Measurements from ENCODE around the gene PPP1R13B. TPM values are rescaled to one million over a fixed set of nuclear protein-coding genes. Genes with fewer than 3 reads are reported as not detected.
"Not testable (repeated sequence)": the region's sequence is repeated elsewhere in the genome, so short reads cannot be mapped to it uniquely, and the experiment has no call there.

PPP1R13B gene, protein sequence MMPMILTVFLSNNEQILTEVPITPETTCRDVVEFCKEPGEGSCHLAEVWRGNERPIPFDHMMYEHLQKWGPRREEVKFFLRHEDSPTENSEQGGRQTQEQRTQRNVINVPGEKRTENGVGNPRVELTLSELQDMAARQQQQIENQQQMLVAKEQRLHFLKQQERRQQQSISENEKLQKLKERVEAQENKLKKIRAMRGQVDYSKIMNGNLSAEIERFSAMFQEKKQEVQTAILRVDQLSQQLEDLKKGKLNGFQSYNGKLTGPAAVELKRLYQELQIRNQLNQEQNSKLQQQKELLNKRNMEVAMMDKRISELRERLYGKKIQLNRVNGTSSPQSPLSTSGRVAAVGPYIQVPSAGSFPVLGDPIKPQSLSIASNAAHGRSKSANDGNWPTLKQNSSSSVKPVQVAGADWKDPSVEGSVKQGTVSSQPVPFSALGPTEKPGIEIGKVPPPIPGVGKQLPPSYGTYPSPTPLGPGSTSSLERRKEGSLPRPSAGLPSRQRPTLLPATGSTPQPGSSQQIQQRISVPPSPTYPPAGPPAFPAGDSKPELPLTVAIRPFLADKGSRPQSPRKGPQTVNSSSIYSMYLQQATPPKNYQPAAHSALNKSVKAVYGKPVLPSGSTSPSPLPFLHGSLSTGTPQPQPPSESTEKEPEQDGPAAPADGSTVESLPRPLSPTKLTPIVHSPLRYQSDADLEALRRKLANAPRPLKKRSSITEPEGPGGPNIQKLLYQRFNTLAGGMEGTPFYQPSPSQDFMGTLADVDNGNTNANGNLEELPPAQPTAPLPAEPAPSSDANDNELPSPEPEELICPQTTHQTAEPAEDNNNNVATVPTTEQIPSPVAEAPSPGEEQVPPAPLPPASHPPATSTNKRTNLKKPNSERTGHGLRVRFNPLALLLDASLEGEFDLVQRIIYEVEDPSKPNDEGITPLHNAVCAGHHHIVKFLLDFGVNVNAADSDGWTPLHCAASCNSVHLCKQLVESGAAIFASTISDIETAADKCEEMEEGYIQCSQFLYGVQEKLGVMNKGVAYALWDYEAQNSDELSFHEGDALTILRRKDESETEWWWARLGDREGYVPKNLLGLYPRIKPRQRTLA
- total RNA-seq, result 8.5 and 14.7 TPM in 2 replicates

DNA sequence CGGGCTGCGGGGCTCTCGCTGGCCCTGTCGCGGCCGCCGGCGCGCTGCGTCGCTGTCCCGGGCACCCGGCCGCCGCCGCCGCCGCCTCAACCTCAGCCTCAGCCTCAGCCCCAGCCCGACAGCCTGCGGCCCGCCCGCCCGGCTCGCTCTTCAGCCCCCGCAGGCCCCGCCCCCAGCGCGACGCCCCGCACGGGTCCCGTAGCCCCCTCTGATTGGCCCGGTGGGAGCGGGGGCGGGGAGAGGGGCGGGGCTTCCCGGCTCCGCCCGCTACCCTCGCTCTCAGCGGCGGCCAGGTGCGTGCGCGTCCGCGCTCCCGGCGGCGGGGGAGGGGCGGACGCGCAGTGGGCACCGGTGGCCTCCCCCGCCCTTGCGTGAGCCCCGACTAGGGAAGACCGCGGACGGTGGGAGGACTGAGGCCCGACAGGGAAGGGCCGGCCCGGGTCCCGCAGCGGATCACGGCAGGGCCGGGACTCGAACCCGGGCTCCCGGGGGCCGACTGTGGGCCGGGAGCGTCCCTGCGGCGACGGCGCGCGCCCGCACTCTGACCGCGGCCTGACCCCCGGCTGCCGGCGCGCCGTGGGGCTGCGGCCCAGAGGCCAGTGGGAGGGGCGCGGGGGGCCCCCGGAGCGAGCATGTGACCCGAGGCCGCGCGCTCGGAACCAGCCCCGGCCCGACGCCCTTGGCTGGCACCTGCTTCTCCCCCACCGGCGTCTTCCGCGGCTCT is at the start of gene PPP1R13B:
TSS of gene PPP1R13B (minus strand) at position 125 of the 724 bp plus-strand sequence. CDS start 268 bp downstream, outside the sequence.
- DNase-seq (ENCODE audit: low read depth in 2 of 2), result peak; percentile 88 to 94

DNA sequence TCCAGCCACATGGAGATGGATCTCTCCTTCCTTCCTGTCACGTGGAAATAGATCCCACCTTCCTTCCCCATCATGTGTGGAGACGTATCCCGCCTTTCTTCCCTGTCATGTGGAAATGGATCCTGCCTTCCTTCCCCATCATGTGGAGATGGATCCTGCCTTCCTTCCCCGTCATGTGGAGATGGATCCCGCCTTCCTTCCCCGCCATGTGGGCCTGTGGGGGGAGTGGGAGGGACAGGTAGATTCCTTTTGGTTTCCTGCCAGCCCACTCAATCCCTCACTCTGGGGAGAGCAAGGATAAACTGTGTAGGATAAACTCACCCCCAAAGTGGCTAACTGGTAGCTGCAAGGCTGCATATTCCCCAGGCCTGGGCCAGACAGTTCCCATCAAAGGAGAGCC is 49.2 kb upstream of the PPP1R13B start:
- no peak for DNase-seq (ENCODE audit: low read depth in 2 of 2)

DNA sequence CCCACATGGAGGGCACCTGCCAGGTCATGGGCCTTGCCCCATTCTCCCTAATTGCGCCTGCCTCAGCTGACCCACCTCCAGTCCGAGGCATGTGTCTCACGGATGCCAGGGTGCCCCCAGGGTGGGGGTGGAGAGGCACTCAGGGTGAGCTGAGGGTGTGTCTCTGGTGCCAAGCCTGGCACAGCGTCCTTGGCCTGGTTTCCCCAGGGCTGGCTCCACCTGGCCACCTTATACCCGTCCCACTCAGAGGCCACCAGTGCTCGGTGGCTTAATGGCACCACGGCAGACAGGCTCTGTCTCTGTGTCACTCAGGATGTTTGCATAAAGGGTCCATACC is 47.3 kb upstream of the PPP1R13B start:
- no peak for DNase-seq (ENCODE audit: low read depth in 2 of 2)

DNA sequence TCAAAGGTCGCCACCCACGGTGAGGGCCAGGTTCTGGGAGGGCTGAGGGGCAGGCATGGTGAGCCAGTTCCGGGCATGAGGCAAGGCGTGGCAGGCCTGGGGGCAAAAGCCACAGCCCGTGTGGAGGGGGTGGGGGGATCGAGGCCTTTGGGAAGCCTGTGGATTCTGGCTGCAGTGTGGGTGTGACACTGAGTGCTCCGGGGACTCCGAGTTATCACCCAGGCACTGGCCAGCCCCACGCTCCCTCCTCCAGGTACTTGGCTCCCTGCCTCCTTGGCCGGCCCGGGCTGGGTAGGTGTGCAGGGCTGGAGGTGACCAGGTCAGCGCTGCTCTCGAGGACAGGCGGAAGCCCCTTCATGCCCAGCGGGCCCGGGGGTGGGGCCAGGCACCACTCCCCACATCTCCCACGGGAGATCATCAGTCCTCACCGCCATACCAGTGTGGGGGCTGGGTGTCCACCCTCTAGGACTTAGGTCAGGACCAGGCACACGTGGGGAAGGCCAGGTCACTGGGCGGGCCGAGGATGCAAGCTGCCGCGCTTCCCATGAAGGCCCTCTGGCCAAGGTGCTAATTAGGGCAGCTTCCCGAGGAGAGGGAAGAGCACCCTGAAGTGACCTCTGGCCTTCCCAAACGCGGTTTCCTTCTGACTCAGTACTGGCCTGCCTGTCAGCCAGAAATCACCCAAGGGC is 46.8 kb upstream of the PPP1R13B start:
- no peak for DNase-seq (ENCODE audit: low read depth in 2 of 2)

DNA sequence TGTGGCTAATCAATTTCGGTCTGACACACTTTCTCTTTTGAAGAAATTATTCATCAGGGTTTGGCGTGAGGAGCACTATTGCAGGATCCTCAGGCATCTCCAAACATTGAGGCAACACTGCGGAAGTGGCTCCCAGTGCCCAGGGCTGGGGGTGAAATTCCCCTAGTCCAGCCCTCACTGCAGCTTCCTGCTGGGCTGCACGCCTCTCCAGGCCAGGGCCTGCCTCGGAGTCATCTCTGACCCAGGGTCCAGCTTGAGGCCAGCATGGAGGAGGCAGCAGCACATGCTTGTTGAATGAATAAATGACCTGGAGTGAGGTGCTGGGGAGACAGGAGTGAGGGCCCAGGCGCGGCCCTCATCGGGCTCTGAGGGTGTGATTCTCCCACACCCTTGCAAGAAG is 44.9 kb upstream of the PPP1R13B start:
- DNase-seq (ENCODE audit: low read depth in 2 of 2), result no peak

DNA sequence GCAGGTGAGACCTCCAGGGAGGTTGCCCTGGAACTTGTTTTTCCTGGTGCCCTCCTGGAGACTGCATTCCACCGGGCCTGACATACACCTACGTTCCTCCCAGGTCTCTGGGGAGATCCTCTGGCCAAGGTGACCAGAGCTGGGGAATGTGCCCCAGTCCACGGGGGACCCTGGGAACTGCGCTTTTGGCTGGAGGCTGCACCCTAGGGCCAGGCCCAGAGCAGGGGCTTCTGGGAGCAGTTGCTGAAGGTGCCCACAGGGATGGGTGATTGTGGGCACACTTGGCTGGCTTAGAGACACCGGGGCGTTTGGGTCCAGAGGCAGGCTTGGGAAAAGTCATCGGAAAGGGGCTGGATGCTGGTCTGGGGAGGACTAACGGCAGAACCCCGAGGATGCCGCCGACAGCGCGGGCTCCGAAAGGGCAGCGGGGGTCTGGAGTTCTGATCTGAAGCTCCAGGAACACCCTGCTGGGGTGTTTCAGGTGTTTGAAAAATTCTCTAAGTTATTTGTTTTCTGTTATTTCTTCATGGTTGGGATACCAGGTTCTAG is 44.4 kb upstream of the PPP1R13B start:
- DNase-seq (ENCODE audit: low read depth in 2 of 2), result no peak

DNA sequence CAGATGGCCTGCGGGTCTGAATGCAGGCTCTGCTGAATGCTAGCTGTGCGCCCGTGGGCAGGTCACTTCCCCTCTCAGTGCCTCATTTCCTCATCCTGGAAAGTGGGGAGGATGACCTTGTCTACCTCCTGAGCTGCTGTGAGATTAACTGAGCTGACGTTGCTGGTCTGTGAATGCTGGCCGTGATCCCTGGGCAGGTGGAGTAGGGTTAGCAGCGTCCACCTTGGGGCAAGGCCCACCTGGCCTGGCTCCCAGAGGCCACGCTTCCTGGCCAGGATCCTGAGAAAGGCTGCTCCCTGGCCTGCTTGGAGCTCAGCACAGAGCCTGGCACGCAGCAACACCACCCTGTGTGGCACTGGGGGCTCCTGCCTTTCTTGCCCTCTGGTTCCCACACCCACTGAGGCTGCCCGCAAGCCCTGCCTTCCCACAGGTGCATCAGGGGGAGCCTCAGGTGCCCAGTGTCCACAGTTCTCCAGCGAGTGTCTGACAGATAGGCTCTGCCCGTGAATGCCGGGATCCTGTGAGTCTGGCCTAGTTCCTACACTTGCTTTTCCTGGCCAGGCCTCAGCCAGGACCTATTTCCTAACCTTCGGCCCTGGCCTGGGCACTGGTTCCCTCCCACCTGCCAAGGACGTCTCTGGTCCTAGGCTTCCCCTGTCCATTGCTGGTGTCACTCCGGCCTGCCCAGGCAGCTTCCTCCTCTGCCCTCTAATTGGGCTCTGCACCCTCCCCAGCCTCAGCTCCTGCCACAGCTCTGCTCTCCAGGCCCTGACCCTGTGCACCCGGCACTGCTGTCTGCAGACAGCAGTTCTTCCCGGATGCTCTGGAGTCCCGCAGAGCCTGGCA is 43.7 kb upstream of the PPP1R13B start:
- DNase-seq (ENCODE audit: low read depth in 2 of 2), result peak in 1 of 2 donors; percentile 43

DNA sequence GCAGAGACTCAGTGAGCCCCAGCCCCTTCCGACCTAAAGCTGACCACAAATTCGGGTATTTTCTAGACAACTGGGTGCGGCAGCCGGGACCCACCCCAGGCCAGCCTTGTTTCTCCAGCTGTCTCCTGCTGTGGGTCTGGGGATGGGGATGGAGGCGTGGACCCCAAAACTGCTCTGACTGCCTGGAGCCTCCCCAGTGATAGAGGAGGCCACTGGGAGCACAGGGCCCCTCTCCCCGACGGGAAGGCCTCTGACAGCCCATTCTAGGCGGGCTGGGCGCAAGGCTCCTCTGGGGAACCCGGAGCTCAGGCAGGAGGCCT is 42.6 kb upstream of the PPP1R13B start:
- DNase-seq (ENCODE audit: low read depth in 2 of 2), result no peak

DNA sequence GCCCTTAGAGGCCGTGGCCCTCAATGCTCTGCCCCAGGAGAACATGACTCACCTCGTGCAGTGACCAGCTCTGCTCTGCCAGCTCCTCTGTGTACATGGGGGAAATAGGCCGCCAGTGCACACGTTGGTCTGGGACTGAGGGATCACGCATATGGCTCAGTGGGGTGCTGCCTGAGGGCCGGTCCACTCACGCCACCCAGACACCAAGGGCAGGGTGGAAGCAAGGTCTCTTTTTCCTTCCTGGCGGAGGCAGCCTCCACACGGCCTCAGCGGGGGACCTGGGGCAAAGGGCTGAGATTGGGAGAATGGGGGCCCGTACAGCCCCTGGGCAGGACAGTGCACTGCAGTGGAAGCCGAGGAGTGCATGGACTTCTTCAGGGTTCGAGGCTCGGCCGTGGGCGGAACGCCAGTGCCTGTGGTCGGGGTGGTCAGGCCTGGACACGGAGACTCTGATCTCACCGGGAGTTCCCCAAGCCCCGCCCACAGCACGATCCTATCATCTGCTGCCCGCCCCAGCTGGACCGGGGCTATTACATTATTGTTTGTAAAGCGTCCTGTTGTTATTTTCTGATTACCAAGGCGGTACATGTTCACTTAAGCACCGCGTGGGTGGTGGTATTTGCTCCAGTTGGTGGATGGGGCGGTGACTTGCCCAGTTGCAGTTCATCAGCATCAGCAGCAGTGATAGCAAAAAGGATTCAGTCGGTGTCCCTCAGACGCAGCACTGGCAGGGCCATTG is 42.1 kb upstream of the PPP1R13B start:
- peak in 1 of 2 donors; percentile 25 for DNase-seq (ENCODE audit: low read depth in 2 of 2)

DNA sequence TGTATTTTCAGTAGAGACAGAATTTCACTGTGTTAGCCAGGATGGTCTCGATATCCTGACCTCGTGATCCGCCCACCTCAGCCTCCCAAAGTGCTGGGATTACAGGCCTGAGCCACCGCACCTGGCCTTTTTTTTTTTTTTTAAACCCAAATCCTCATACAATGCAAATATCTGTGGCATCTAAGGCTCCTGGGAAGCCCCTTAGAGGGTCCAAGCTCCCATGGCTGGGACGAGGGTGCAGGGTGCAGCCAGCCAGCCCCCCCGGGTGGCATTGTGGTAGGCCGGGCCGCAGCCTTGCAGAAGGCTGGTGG is 41.6 kb upstream of the PPP1R13B start:
- not testable (repeated sequence) for DNase-seq (ENCODE audit: low read depth in 2 of 2)

DNA sequence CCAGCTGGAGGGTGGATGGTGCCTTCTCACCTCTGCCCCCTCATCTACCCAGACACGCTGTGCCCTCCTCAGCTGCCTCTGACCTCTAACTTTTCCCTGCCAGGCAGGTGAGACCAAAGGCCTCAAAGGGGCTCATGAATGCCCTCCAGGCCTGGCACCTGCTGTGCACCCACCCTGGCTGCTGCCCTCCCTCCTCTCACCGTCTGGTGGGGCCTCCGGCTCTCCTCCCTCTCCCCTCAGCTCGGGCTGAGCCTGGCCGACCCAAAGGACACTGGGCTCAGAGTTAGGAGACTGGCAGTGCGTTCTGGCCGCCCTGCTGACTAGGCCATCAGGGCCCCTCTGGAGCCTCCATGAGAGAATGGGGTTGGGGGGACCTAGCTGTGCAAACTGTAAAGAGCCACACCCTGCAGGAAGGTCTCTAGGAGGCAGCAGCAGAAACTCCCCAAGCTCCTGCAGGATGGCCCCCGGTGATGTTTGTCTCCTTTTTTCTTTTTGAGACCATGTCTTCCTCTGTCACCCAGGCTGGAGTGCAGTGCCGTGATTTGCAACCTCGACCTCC is 40.3 kb upstream of the PPP1R13B start:
- DNase-seq (ENCODE audit: low read depth in 2 of 2), result no peak

DNA sequence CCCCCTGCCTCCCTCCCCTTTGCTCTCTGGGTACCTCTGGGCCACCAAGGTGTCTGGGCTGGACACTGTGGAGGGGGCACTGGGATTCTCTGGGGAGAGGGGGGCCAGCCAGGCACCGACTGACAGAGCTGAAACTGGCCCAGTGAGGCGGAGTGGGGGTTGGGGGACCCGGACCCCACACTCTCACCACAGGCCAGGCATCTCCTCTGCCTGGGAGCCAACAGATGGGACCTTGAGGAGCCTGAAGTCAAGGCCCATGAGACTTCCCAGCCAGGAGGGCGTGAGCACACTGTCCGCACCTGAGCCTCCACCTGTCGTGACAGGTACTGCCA is 39.8 kb upstream of the PPP1R13B start:
- no peak for DNase-seq (ENCODE audit: low read depth in 2 of 2)

DNA sequence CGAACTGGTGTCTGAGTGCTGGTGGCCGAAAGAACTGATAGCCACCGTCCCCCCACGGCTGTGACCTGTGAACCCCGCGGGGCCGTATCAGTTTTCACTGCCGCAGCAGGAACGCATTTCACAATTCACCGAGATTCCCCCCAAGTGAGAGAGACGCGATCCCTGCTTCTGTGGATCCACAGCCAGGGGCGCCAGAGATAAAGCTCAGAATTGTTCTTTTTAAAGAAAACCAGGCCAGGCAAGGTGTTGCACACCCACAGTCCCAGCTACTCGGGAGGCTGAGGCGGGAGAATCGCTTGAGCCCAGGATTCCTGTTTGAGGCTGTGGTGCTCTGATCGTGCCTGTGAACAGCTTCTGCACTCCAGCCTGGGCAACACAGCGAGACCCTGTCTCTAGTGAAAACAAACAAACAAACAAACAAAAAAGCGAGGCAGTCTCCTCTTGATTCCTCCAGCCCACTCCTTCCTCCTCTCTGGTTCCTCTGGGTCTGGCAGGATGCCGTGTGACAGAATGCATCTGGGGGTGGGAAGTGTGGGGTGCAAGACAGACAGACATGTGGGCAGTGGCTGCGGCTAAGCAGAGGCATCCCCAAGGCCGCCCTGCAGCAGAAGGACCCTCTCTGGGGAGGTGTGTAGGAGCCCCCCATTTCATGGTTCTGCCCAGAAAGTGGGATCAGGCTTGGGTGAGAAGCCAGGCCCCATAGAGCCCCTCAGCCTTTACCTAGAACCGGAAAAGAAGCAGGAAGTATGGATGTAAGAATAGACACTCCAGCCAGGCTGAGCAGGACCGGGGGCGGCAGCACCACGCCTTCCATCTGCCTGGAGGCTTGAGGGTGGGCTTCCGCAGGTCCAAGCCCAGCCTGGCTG is 39.2 kb upstream of the PPP1R13B start:
- no peak for DNase-seq (ENCODE audit: low read depth in 2 of 2)

DNA sequence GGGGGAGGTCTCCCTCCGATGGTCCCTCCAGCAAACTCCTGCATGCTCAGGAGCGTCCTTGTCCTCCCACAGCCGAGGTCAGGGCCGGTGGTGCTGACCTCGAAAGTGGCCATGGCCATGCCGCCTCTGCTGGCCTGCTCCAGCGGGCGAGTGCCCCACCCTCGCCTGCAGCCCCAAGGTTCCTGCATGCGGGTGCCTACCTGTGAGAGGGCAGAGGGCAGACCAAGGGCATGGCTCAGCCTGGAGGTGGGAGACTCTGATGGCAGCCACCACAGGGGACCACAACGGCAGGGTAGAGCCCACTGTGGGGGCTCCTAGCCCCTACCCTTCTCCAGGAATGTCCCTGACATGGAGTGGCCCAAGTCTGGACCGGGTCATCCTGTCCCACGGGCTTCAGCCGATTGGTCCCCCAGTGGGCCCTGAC is 38.1 kb upstream of the PPP1R13B start:
- DNase-seq (ENCODE audit: low read depth in 2 of 2), result no peak

DNA sequence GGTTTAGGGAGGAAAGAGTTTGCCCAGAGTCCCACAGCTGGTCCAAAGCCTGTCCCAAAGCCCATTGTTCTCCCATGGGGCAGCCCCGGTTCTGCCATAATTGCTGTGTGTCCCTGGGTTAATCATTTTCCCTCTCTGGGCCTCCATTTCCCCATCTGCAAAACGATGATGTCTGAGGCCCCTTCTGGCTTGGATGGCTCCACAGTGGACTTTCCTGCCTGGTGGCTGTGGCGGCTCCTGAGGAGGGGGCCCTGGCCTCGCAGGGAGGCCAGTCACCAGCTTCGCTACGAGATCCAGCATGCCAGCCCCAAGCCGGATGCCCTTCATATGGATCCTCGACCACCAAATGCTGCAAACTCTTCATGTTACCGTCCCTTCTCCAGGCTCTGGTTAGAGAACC is 37.5 kb upstream of the PPP1R13B start:
- DNase-seq (ENCODE audit: low read depth in 2 of 2), result no peak

DNA sequence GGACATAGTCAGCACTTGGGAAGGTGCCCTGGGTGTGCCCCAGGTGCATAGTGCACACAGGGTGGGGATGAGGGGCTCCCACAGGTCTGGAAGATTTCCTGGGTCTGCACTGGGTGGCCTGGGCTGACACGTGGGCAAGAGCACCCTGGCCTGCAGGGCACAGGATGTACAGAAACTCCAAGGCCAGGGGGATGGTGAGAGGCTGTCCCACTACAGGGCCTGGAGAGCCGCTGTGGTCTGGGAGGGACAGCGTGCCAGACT is 35.8 kb upstream of the PPP1R13B start:
- DNase-seq (ENCODE audit: low read depth in 2 of 2), result no peak

DNA sequence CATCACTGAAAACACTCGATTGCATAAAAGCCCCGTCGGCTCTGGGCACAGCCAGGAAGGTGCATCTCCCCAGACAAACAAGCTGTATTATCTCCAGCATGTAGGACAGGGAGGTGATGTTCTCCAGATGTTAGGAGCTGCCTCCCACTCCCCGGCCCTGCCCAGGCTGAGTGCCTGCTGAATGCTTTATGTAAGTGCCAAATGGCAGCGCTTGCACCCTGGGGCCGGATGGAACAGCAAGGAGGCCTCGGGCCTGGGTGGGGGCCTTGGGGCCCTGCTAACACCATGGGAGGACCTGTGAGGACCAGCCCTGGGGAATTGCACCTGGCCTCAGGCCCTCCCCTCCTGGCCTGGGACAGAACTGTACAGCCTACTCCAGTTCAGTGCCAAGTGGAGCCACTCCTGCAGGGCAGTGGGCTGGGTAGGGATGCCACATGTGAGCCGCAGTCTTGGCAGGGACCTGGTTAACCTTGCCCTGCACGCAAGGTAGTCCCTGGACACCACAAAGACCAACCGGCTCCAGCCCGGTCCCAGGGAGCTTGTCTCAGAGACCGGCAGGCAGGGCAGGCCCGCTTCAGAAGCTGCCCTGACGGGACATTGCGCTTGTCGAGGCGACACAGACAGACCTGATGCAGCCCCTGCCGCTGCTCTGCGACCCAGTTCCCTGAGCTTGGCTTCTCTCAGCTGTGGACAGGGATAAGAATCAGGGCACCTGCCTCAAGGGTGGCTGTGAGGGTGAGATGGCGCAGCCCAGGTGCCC is 35.3 kb upstream of the PPP1R13B start:
- DNase-seq (ENCODE audit: low read depth in 2 of 2), result no peak
